ACC112 (cell line): ENCODE results near the gene ZDBF2.
"Not testable (repeated sequence)": the region's sequence is repeated elsewhere in the genome, so short reads cannot be mapped to it uniquely, and the experiment has no call there.

ENCODE experiments used
- H2AFZ ChIP-seq: fragments of 200-600 bp; sonication (generic); one replicate; pipeline ENCODE4 v1.6.0; 2017; ENCODE audit warnings: antibody characterized with exemption, low read length; ENCODE audit not compliant: unreplicated experiment
- H3K27ac ChIP-seq: fragments of 200-600 bp; sonication (generic); 2 replicates; pipeline ENCODE4 v1.5.1; 2014; ENCODE audit warnings: low read depth, mild to moderate bottlenecking, antibody characterized with exemption, low read length, moderate library complexity
- H3K27me3 ChIP-seq: fragments of 200-600 bp; sonication (generic); 2 replicates; pipeline ENCODE4 v1.6.1; 2014; ENCODE audit warnings: mild to moderate bottlenecking, antibody characterized with exemption, low read length, moderate library complexity, mixed read lengths; ENCODE audit not compliant: insufficient read depth
- H3K36me3 ChIP-seq: fragments of 200-600 bp; sonication (generic); 2 replicates; pipeline ENCODE4 v1.6.1; 2016; ENCODE audit warnings: mild to moderate bottlenecking, antibody characterized with exemption, low read length, moderate library complexity, mixed read lengths; ENCODE audit not compliant: insufficient read depth
- H3K4me1 ChIP-seq: fragments of 200-600 bp; sonication (generic); one replicate; pipeline ENCODE4 v1.6.1; 2016; ENCODE audit warnings: low read length, mixed read lengths; ENCODE audit not compliant: insufficient read depth, unreplicated experiment, control insufficient read depth
- H3K4me3 ChIP-seq: fragments of 200-600 bp; sonication (generic); 2 replicates; pipeline ENCODE4 v1.5.1; 2014; ENCODE audit warnings: mild to moderate bottlenecking, low read depth, low read length
- H3K79me2 ChIP-seq: fragments of 200-600 bp; sonication (generic); one replicate; pipeline ENCODE4 v1.6.0; 2016; ENCODE audit warnings: low read length; ENCODE audit not compliant: control insufficient read depth, unreplicated experiment, insufficient read depth

ZDBF2 gene

GRCh38 chr2:206277503-206277902 lies 3.0 kb downstream of the ZDBF2 start:
- Histone ChIP-seq H3K4me1 (peaks cover 5% of the 10 kb centered on the region), H3K27me3 (peaks cover 51% of the 10 kb centered on the region), H2AFZ (no peak overlapping the region), H3K36me3 (no peaks in the 10 kb centered on the region), H3K79me2 (peaks cover 13% of the 10 kb centered on the region), H3K27ac (no peak overlapping the region), H3K4me3 (no peak overlapping the region)

- Histone ChIP-seq H3K27me3 (peaks cover 8% of the 10 kb centered on the region; the same call in 1 of the 2 replicates), H3K27ac (no peak overlapping the region), H2AFZ (no peak overlapping the region), H3K79me2 (peaks cover 6% of the 10 kb centered on the region), H3K36me3 (peaks cover 11% of the 10 kb centered on the region), H3K4me1 (no peaks in the 10 kb centered on the region), H3K4me3 (no peak overlapping the region)
Measured at GRCh38 chr2:206282746-206283145, 8.3 kb downstream of the ZDBF2 start.

- no peaks in the 10 kb centered on the region for H3K4me1 ChIP-seq
- H3K27ac ChIP-seq: no peak overlapping the region
- H3K4me3 ChIP-seq: no peak overlapping the region
- no peak overlapping the region for H2AFZ ChIP-seq
- H3K36me3 ChIP-seq: peaks cover 22% of the 10 kb centered on the region
- H3K27me3 ChIP-seq: no peaks in the 10 kb centered on the region
- H3K79me2 ChIP-seq: peaks cover 6% of the 10 kb centered on the region
Measured at GRCh38 chr2:206287197-206287596, 12.7 kb downstream of the ZDBF2 start.

- Histone ChIP-seq H3K79me2 (peaks cover 6% of the 10 kb centered on the region), H3K27me3 (no peaks in the 10 kb centered on the region), H3K27ac (no peak overlapping the region), H3K4me3 (no peak overlapping the region), H2AFZ (no peak overlapping the region), H3K36me3 (peaks cover 17% of the 10 kb centered on the region), H3K4me1 (no peaks in the 10 kb centered on the region)
Measured at GRCh38 chr2:206289391-206289790, 14.9 kb downstream of the ZDBF2 start.

GRCh38 chr2:206296128-206296527 lies 21.7 kb downstream of the ZDBF2 start:
- Histone ChIP-seq H3K27me3 (no peaks in the 10 kb centered on the region), H3K4me3 (no peak overlapping the region), H3K27ac (no peak overlapping the region), H3K4me1 (peaks cover 19% of the 10 kb centered on the region), H3K79me2 (no peaks in the 10 kb centered on the region), H2AFZ (no peak overlapping the region), H3K36me3 (no peaks in the 10 kb centered on the region)

- not testable (repeated sequence) for H3K27ac ChIP-seq, H2AFZ ChIP-seq, H3K79me2 ChIP-seq, H3K36me3 ChIP-seq, H3K27me3 ChIP-seq, H3K4me3 ChIP-seq
- H3K4me1 ChIP-seq: peaks cover 24% of the 10 kb centered on the region
Measured at GRCh38 chr2:206299608-206300007, 25.1 kb downstream of the ZDBF2 start.

GRCh38 chr2:206305523-206306245 lies 31.2 kb downstream of the ZDBF2 start:
- H3K36me3 ChIP-seq: peaks cover 15% of the 10 kb centered on the region
- H3K4me3 ChIP-seq: no peak overlapping the region
- no peak overlapping the region for H2AFZ ChIP-seq
- H3K79me2 ChIP-seq: no peaks in the 10 kb centered on the region
- H3K27ac ChIP-seq: no peak overlapping the region
- H3K4me1 ChIP-seq: peaks cover 8% of the 10 kb centered on the region
- peaks cover 16% of the 10 kb centered on the region; the same call in 1 of the 2 replicates for H3K27me3 ChIP-seq

- H3K79me2 ChIP-seq: no peaks in the 10 kb centered on the region
- no peaks in the 10 kb centered on the region for H3K4me1 ChIP-seq
- no peak overlapping the region for H3K4me3 ChIP-seq
- H3K27me3 ChIP-seq: peaks cover 10% of the 10 kb centered on the region; the same call in 1 of the 2 replicates
- H2AFZ ChIP-seq: no peak overlapping the region
- peaks cover under 1% of the 10 kb centered on the region for H3K36me3 ChIP-seq
- no peak overlapping the region for H3K27ac ChIP-seq
Measured at GRCh38 chr2:206311026-206311425, 36.6 kb downstream of the ZDBF2 start.

- Histone ChIP-seq H3K36me3 (no peaks in the 10 kb centered on the region; the same call in 1 of the 2 replicates), H2AFZ (no peak overlapping the region), H3K4me3 (no peak overlapping the region), H3K27me3 (no peaks in the 10 kb centered on the region), H3K4me1 (no peaks in the 10 kb centered on the region), H3K27ac (no peak overlapping the region), H3K79me2 (no peaks in the 10 kb centered on the region)
Measured at GRCh38 chr2:206316141-206316540, 41.7 kb downstream of the ZDBF2 start.

GRCh38 chr2:206323033-206323432 lies 48.6 kb downstream of the ZDBF2 start:
- Histone ChIP-seq H2AFZ (no peak overlapping the region), H3K36me3 (no peaks in the 10 kb centered on the region), H3K27ac (no peak overlapping the region), H3K4me3 (no peak overlapping the region), H3K27me3 (no peaks in the 10 kb centered on the region; the same call in 1 of the 2 replicates), H3K4me1 (no peaks in the 10 kb centered on the region), H3K79me2 (no peaks in the 10 kb centered on the region)

GRCh38 chr2:206323486-206323885 lies 49.0 kb downstream of the ZDBF2 start:
- Histone ChIP-seq H2AFZ (no peak overlapping the region), H3K79me2 (no peaks in the 10 kb centered on the region), H3K4me3 (no peak overlapping the region), H3K4me1 (no peaks in the 10 kb centered on the region), H3K27me3 (no peaks in the 10 kb centered on the region; the same call in 1 of the 2 replicates), H3K27ac (no peak overlapping the region), H3K36me3 (no peaks in the 10 kb centered on the region)
